ENCODE results near the gene DCTN3. TPM values are rescaled to one million over a fixed set of nuclear protein-coding genes. Genes with fewer than 3 reads are reported as not detected.

The DCTN3 gene
- 65.3 and 71.5 TPM in 2 replicates for total RNA-seq

DNA sequence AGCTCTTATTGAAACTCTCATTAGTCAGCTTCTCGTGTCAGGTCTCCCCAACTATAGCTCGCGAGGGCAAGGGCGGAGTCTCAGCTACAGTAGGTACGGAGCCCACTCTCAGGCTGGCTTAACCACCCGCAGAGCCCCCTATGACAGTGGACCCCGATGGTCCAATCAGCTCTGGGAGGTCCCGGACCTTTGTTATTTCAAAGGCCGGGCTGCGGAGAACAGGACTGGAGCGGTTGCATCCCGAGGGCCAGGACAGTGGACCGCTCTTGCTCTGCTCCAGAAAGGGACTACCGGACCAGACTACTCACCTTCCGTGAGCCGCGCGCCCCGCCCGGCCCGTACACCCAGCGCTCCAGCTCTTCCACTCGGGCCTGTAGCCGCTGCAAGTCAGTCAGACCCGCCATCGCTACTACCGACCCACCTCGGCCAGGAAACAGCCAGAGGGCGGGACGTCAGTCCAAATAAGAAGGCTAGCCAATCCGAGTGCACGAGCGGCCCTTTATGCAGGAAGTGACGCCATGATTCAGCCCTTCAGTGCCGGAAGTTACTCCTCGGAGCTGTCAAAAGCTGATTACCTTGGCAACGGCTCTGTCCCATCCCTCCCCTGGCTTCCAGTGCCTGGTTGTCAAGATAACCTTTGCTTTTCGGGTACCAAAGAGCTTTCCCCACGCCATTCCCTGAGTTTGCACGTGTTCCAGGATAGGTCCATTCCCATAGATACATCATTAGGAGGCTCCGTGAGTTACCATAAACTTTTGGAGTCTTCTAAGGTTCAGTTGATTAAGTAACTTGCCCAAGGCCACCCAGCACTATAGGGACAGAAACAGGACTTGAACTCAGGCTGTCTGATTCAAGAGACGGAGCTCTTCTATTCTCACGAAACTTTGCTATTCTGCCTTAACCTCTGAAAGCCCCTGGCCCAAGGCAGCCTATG lies at the start of gene DCTN3:
DCTN3 (minus strand) TSS at position 435 of the 934 bp plus-strand sequence; CDS start at position 404, 31 bp downstream.
- DNase-seq (ENCODE audit: low read depth in 2 of 2) = peak; percentile 95 to 96

DNA sequence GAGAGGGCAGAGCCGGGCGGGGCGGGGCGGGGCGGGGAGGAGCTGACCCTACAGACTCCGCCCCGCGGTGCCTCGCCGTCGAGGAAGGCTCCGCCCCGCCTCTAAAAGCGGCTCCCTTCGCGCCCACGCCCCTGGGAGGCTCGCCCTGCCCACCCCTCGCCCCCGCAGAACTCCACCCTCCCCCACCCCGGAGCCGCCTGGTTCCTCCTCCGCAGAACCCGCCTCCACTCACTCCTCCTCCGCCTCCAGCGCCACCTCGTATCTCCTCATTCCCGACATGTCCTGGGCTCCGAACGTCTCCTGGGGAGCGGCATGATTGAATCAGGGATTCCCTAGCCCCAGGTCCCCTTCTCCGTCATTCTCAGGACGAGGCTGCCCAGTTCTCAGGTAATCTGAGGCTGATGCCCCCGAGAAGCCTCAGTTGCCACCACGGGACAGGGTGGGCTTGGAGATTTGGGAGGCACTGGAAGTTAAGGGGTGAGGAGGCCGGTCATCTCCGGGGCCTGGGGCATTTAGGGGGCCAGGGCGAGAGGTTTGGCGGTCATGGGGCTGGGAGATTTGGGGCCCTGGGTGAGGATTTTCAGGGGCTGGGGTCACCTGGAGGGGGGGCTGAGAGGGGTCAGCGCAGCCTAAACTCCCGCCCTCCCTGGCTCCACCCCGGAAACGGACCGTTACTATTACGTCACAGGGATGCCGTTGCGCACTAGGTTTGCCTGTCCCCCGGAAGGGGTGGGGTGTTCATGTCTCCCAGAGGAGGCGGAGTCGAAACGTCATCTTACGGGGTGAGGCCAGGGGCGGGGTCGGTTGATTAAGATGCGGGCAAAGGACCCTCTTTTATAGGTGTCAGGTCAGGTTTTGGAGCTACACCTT lies 45.3 kb upstream of the DCTN3 start:
- DNase-seq (ENCODE audit: low read depth in 2 of 2) = peak; percentile 85 to 91

DNA sequence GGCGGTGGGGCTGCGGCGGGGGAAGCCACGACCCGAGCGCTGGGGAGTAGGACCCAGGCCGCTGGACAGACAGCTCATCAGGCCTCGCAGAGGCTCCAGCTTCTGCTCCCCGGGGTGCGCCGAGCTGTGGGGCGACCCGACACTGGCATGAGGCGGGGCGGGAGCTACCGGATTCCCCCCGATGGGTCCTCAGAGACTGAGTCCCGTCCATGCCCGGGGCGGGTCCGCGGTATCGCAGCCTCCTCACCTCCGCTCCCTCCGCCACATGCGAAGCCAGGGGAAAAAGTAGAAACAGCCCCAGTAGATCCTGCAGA lies 44.7 kb upstream of the DCTN3 start:
- no peak for DNase-seq (ENCODE audit: low read depth in 2 of 2)

DNA sequence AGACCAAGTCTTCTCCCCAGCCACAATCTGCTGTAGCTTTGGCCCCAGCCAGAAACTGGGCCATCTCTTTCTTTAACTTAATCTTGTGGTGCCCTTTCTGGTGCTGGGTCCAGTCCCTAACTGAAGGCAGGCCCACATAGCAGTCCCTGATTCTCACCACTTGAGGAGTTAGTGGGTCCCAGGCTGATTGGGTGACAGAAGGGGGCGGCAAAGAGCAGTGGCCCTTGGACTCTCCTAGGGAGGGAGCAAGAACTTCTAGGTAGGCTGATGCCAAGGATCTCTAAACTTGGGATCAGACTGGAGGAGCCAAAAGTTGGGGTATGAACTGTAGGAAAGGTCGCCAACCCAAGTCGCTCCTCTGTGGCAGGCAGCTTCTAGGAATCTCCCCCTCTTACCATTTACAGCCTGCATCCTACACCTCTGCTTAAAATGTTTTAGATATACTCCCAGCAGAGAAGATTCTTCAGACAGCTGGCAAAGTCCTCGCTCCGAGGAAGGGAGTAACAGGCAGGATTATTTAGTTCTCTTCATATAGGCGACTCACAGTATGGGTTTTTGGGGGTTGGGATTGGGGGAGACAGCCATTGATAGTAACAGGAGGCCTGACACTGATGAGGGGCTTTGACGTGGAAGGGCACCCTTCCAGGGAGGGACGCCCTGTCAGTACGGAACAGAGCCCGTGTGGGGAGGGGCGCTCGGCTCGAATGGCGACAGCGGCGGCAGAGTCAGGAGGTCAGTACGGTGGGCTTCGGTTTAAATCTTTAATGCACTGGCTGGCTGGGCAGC lies 44.2 kb upstream of the DCTN3 start:
- DNase-seq (ENCODE audit: low read depth in 2 of 2) = peak; percentile 56 to 79

DNA sequence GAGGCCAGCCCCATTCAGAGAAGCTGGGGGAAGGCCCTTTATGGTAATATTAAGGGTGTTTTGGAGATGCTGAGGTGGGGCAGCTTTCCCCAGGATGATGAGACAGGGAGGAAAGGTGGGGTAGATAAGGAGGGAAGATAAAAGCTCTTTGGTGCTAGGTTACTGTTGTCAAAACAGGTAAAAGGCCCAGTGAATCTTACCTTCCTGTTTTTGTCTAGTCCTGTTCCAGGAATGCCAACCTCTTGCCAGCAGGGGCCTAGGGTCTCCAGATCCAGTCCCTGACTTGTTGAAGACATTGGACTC lies 43.0 kb upstream of the DCTN3 start:
- DNase-seq (ENCODE audit: low read depth in 2 of 2) = no peak

DNA sequence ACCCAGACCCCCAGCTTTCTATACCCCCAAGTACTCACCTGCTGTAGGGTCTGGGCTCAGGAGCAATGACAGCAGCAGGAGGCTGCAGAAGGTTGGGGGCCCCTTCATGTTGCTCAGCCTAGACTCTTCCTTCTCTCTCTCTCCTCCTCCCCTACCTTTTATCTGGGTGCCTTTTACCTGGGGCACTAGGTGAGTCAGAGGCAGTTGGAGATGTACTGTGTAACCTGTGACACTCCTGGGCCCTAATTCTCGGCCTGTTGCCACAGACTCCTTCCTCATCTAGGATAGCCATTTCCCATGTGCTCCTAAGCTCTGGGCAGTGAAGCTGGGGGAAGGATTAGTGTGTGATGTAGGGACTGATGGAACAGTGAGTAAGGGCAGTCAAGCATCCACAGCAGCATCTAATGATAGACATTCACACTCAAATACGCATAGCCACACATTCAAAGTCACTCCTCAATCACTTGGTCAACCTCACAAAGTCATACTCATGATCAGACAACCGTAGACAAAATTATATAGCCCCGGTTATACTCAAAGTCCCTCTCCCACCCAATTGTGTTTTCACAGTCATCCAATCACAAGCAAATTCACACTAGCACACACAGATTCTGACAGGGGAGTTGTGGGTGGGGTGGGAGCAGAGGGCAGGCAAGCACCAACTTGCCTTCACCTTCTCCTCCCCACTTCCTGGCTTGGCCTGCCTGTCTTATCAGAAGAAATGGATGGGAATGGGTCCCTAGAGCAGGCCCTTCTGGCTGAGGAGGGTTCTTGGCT lies 42.4 kb upstream of the DCTN3 start, which contains the start of gene CCL27:
CCL27 (minus strand) TSS at position 132 of the 777 bp plus-strand sequence; CDS start at position 108, 24 bp downstream.
- DNase-seq (ENCODE audit: low read depth in 2 of 2) = no peak

DNA sequence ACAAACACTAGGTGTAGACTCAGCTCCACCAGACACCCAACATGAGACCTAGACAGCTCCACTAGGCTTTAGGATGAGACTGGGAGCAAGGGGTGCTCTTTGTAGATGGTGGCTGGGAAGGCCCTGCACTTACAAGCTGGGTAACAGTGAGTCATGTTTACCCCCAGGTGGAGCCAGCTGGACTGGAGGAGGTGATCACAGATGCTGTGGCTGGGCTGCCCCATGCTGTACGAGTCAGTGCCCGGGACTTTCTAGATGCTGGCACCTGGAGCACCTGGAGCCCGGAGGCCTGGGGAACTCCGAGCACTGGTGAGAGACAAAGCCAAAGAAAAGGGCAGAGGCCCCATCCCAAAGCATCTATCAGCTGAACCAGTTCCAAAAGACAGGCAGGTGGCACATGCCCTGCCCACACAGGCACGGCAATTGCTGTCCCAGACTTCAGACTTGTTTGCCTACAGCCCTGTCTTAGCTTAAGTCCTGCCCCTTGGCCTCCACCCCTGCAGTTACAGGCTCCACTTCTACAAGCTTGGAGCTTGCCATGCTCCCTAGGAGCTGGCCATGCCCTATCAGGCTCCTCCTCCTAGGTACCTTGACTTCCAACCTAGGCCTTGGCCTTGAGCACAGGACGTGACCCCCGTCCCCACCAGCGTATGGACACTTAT lies 39.4 kb upstream of the DCTN3 start:
- no peak for DNase-seq (ENCODE audit: low read depth in 2 of 2)

DNA sequence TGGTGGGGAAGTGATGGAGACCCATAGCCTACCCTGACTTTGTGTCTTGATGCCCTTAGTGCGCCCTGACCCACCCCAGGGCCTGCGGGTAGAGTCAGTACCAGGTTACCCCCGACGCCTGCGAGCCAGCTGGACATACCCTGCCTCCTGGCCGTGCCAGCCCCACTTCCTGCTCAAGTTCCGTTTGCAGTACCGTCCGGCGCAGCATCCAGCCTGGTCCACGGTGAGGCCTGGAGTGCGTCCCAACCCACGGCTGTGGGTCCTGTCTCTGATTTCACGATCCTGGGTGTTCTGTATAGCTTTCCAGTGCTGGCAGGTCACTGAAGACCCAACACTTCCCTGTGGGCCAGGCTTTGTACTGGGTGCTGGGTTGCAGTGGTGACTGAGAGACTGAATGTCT lies 38.2 kb upstream of the DCTN3 start:
- no peak for DNase-seq (ENCODE audit: low read depth in 2 of 2)

DNA sequence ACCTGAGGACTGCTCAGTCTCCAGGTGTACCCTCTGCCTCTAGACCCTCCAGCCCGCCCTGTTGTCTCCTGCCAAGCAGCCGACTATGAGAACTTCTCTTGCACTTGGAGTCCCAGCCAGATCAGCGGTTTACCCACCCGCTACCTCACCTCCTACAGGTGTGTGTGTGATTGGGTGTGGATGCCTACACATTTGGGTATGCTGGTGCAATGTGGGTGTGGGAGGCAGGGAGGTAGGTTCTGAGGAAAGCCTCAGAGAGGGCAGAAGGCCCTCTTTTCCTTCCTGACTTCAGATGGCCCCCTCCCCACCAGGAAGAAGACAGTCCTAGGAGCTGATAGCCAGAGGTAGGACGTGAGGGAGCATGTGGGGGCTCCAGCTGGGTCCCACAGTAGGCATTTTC lies 36.7 kb upstream of the DCTN3 start:
- no peak for DNase-seq (ENCODE audit: low read depth in 2 of 2)

DNA sequence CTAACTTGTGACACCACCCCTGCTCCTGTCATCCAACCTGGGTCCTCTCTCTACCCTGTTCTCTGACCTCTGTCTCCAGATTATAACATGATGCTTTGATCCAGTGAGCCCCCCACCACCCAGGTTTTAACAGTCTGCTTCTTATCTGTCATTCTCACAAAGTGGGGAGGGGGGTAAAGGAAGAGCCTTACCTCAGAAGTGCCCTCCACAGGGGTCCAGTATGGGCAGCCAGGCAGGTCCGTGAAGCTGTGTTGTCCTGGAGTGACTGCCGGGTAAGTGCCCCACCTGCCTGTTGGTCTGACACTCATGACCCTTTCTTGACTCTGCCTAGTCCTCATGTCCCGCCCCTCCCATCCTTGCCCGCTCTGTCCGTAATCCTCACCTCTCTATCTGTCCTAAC lies 35.1 kb upstream of the DCTN3 start:
- no peak for DNase-seq (ENCODE audit: low read depth in 2 of 2)

DNA sequence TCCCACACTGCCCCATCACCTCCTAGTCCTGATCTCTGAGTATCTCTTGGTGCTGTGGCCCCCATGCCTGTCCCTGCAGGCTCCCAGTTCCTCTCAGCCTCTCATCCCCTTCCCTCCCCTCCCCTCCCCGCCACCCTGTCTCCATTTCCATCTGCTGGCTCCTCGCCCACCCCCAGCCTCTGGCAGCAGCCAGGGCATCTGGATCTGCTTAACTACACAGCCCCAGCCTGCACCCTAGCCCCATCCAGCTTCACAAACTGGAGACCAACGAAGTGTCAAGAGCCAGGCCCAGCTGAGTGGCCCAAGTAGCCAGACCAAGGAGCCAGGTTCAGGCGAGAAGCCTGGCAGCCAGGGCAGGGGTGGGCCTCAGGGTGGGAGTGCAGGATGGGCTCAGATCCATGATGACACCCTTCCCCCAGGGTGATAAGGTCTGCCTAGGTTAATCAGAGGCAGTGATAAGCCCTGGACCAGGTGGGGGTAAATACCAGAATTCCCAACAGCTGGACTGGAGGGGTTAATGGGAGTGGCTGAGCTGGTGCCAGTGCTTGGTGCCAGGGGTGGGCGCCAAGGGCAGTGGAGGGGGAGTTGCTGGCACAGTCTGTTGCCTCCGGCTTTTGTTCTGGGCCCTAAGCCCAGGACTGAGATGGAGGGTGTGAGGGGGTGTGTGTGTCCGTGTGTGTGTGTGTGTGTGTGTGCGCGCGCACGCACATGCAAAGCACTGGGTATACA lies 34.2 kb upstream of the DCTN3 start:
- peak in 1 of 2 donors; percentile 69 for DNase-seq (ENCODE audit: low read depth in 2 of 2)

DNA sequence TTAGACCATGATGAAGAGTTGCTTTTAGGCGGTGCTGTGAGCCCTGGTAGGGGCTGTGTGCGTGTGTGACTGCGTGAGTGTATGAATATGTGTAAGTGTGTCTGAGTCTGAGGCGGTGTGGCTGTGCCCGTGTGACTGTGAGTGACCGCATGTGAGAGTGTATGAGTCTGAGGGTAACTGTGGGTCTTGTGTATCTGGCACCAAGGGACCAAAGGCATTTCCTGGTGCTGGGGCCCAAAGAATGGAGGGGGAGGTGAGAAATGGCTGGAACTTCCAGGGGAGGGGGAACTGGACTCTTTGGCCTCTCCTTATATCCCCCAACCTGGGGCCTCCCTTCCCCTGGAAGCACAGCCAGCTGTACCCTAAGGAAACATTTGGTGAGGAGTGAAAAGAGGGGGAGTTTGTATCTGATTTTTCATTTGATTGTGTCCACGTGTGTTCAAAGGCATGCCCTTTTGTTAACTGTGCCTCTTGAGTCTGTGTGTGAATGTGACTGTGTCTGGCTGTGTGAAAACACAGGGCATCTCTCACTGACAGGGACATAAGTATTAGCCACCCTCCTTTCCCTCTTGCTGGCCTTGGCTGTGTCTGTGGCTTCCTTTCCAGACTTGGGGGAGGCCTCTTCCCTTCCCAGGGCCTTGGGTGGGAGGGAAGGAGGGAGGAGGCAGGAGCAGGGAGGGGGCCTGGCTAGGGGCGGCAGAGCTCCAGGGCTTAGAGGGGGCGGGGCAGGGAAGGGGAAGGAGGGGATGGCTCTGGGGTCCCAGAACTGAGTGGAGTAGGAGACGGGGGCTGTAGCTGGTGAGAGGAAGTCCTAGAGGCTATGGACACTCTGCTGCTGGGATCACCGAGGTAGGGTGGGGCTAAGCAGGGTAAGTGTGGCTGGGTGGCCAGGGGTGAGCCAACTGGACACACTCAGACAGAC lies 33.1 kb upstream of the DCTN3 start:
- DNase-seq (ENCODE audit: low read depth in 2 of 2) = peak; percentile 33 to 46

DNA sequence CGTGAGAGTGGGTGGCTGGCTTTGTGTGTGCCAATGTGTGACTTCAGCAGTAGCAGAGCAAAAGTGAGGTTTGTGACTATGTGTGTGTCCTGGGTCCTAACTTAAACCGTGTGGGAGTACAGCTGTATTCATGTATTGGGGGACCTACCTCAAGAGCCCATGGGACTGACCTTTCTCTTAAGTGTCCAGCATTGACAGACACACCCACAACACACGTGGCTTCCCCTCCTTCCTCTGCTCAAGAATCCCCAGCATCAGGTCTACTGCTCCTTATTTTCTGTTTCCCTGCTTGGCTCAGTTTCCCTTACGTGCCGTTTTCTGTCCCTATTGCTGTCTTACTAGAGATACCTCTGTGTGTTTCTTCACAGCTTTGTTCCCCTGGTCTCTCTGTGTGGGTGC lies 32.3 kb upstream of the DCTN3 start:
- DNase-seq (ENCODE audit: low read depth in 2 of 2) = no peak

DNA sequence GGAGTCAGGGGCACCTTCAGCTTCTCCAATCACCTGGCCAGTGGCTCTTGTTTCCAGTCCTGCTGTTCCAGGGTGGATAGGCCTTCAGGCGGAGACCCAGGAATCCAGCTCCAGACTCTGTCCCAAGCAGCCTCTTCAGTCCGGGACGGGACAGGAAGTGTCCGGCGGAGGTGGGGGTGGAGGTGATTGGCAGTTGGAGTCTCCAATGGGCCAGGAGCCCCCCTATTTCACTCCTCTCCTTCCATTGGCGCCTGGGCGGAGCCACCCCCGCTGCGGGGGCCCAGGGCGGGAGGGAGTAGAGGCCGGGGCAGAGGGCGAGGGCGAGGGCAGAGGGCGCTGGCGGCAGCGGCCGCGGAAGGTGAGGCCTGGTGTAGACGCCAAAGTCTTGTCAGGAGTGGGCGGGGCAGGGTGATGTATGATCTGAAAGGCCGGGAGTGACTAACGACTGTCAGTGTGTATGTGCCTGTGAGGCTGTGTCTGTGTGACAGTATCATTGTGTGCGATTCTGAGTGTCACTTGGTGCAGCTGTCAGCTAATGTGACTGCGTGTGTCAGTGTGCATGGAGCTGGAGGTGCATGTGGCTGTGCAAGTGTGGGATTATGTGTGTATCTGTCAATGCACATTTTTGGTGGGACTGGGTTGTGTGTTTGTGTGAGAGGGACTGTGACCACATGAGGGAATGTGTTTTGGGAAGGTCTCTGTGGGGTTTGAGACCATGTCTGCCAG lies 31.7 kb upstream of the DCTN3 start, which contains the start of gene IL11RA:
IL11RA (plus strand) TSS at position 310 of the 726 bp plus-strand sequence. CDS start 3,033 bp downstream, outside the sequence.
- peak; percentile 83 to 89 for DNase-seq (ENCODE audit: low read depth in 2 of 2)

DNA sequence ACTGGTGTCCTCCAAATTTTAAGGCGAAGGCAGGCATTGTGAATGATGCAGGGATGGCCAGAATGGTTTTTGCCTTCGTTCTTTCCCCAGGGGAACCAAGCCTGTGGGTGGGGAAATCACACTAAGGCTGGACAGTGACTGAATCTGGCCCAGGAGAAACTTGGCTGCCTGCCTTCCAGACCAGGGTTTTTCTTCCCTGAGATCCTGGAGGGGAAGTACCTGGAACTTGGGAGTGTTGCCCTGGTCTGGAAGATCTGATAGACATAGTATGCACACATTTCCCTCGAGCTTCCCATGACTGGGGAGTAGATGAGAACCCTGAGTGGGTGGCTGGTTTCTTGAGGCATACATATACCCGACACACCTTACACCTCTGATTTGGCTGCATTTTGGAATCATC lies 31.0 kb upstream of the DCTN3 start:
- DNase-seq (ENCODE audit: low read depth in 2 of 2) = peak in 1 of 2 donors; percentile 28

DNA sequence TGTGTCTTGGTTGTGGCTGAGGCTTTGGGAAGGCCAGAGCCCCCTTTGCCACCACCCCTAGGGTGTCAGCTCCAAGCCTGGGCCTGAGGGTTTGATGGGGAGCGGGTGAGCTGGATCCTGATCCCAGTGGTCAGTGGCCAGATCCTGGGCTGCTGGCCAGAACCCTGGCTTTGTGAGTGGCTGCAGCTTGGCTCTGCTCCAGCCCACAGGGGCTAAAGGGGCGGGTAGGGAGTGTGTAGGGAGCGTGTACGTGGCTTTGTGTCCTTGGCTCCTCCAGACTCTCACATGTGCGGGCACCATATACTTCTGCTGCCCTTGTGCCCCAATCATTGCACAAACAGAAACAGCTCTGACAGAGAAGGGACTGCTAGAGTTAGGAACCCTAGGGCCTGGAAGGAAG lies 30.5 kb upstream of the DCTN3 start:
- peak in 1 of 2 donors; percentile 43 for DNase-seq (ENCODE audit: low read depth in 2 of 2)

DNA sequence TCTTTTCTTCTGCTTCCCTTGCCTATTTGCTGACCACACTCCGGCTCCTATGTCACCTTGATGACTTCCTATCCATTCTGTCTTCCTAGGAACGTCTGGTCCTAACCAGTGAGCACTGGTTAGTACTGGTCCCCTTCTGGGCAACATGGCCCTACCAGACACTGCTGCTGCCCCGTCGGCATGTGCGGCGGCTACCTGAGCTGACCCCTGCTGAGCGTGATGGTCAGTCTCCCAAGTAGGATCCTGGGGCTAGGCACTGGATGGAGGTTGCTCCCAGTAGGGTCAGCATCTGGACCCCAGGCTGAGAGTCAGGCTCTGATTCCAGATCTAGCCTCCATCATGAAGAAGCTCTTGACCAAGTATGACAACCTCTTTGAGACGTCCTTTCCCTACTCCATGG lies 28.4 kb upstream of the DCTN3 start:
- DNase-seq (ENCODE audit: low read depth in 2 of 2) = no peak

DNA sequence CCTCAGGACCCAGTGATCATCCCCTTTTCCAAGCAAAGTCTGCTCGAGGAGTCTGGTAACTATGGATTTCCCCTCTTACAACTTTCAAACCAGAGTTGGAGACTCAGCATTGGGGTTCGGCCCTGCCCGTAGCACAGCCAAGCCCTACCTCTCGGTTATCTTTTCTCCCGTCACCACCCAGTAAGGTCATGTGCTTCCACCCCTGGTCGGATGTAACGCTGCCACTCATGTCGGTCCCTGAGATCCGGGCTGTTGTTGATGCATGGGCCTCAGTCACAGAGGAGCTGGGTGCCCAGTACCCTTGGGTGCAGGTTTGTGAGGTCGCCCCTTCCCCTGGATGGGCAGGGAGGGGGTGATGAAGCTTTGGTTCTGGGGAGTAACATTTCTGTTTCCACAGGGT lies 27.4 kb upstream of the DCTN3 start:
- DNase-seq (ENCODE audit: low read depth in 2 of 2) = no peak
